IMR-90 (cell line): ENCODE data around the gene TCF7L1. TPM values are rescaled to one million over a fixed set of nuclear protein-coding genes. Genes with fewer than 3 reads are reported as not detected.

ENCODE experiments used
- ATAC-seq: fragments of 200-7000 bp; cut with Tn5 transposase; 2 replicates; pipeline ENCODE4 v1.9.1; 2020; ENCODE audit warnings: low read depth, mild to moderate bottlenecking, moderate library complexity
- BruUV-seq: library from RNA; stranded (reverse); fragments of 400-500 nt; replicated peaks from 2 replicates; lab custom pipeline; 2021; lab: Mats Ljungman, UMichigan
- CTCF ChIA-PET: fragments of 300-600 bp; formaldehyde crosslinking; extraction: SDS; loops from one replicate; lab custom pipeline; 2021; ENCODE audit warnings: antibody characterized with exemption; lab: Yijun Ruan, JAX
- POLR2A ChIA-PET: fragments of 300-600 bp; sonication (Branson Sonifier 250); formaldehyde crosslinking; loops from one replicate; lab custom pipeline; 2022; ENCODE audit warnings: antibody characterized with exemption; ENCODE audit not compliant: unreplicated experiment; lab: Charles Lee
- DNase-seq: peaks from one replicate; pipeline ENCODE4 v3.0.0; 2013
- H2AFZ ChIP-seq: replicated peaks from 2 replicates; pipeline ENCODE3; 2013; ENCODE audit warnings: low read length, mild to moderate bottlenecking; ENCODE audit not compliant: poor library complexity
- H2AK5ac ChIP-seq: 2 replicates; pipeline ENCODE4 v1.6.1; 2013; ENCODE audit warnings: low read depth, low read length, inconsistent platforms
- H2AK9ac ChIP-seq: replicated peaks from 2 replicates; pipeline ENCODE3; 2013; ENCODE audit warnings: mild to moderate bottlenecking, low read depth, low read length, moderate library complexity; ENCODE audit not compliant: poor library complexity
- H2BK120ac ChIP-seq: 2 replicates; pipeline ENCODE4 v1.6.1; 2013; ENCODE audit warnings: low read depth, low read length, inconsistent platforms
- H2BK15ac ChIP-seq: 3 replicates; pipeline ENCODE4 v1.6.1; 2013; ENCODE audit warnings: low read depth, low read length, inconsistent platforms
- H2BK20ac ChIP-seq: 2 replicates; pipeline ENCODE4 v1.6.1; 2013; ENCODE audit warnings: low read depth, mild to moderate bottlenecking, inconsistent platforms, low read length, moderate library complexity
- H2BK5ac ChIP-seq: 2 replicates; pipeline ENCODE4 v1.6.1; 2013; ENCODE audit warnings: mild to moderate bottlenecking, low read depth, low read length, inconsistent platforms; ENCODE audit not compliant: poor library complexity, severe bottlenecking
- H3K14ac ChIP-seq: replicated peaks from 2 replicates; pipeline ENCODE4 v1.6.1; 2013; ENCODE audit warnings: low read depth, low read length, inconsistent platforms
- H3K18ac ChIP-seq: 2 replicates; pipeline ENCODE4 v1.6.1; 2013; ENCODE audit warnings: low read depth, low read length, control low read depth
- H3K23ac ChIP-seq: 2 replicates; pipeline ENCODE4 v1.6.1; 2013; ENCODE audit warnings: low read depth, low read length, inconsistent platforms
- H3K27ac ChIP-seq: 2 replicates; pipeline ENCODE4 v1.5.1; 2013; ENCODE audit warnings: mild to moderate bottlenecking, control low read depth, low read length; ENCODE audit not compliant: insufficient read depth
- H3K27me3 ChIP-seq: 2 replicates; pipeline ENCODE4 v1.6.1; 2013; ENCODE audit warnings: low read length; ENCODE audit not compliant: control insufficient read depth, insufficient read depth
- H3K36me3 ChIP-seq: 2 replicates; pipeline ENCODE4 v1.6.1; 2013; ENCODE audit warnings: low read length, mixed read lengths; ENCODE audit not compliant: control insufficient read depth, insufficient read depth
- H3K4ac ChIP-seq: 2 replicates; pipeline ENCODE4 v1.6.1; 2013; ENCODE audit warnings: low read depth, low read length, inconsistent platforms
- H3K4me1 ChIP-seq: 2 replicates; pipeline ENCODE4 v1.6.1; 2013; ENCODE audit warnings: low read length, mixed read lengths; ENCODE audit not compliant: control insufficient read depth, insufficient read depth
- H3K4me2 ChIP-seq: 2 replicates; pipeline ENCODE4 v1.6.1; 2013; ENCODE audit warnings: low read depth, mild to moderate bottlenecking, control low read depth, low read length, moderate library complexity
- H3K4me3 ChIP-seq: 2 replicates; pipeline ENCODE4 v1.5.1; 2013; ENCODE audit warnings: low read depth, mild to moderate bottlenecking, control low read depth, low read length, moderate library complexity; ENCODE audit not compliant: insufficient read depth
- H3K56ac ChIP-seq: 2 replicates; pipeline ENCODE4 v1.6.1; 2013; ENCODE audit warnings: low read length, inconsistent platforms; ENCODE audit not compliant: insufficient read depth; ENCODE audit errors: extremely low read depth
- H3K79me1 ChIP-seq, 2 experiments: 2 replicates each; pipeline ENCODE4 v1.6.1; 2013; ENCODE audit warnings: low read length in 2 of 2, inconsistent platforms in 1 of 2, low read depth in 1 of 2
- H3K9ac ChIP-seq: 2 replicates; pipeline ENCODE4 v1.6.1; 2013; ENCODE audit warnings: low read depth, low read length, control low read depth
- H3K9me1 ChIP-seq: 2 replicates; pipeline ENCODE4 v1.6.1; 2013; ENCODE audit warnings: low read length, inconsistent platforms; ENCODE audit not compliant: insufficient read depth
- H3K9me3 ChIP-seq: 2 replicates; pipeline ENCODE4 v1.6.1; 2013; ENCODE audit warnings: low read length; ENCODE audit not compliant: control insufficient read depth, insufficient read depth
- H4K20me1 ChIP-seq: 2 replicates; pipeline ENCODE4 v1.6.1; 2013; ENCODE audit warnings: low read length, inconsistent platforms; ENCODE audit not compliant: insufficient read depth
- H4K5ac ChIP-seq: 2 replicates; pipeline ENCODE4 v1.6.1; 2013; ENCODE audit warnings: mild to moderate bottlenecking, low read depth, low read length, control low read depth
- H4K8ac ChIP-seq, 2 experiments: 2 replicates each; pipeline ENCODE4 v1.6.1; 2013; ENCODE audit warnings: low read depth in 2 of 2, low read length in 2 of 2, control low read depth in 1 of 2, inconsistent platforms in 1 of 2
- H4K91ac ChIP-seq: 2 replicates; pipeline ENCODE4 v1.6.1; 2013; ENCODE audit warnings: low read depth, low read length, inconsistent platforms; ENCODE audit not compliant: insufficient read depth
- BHLHE40 ChIP-seq: fragments of 150-350 bp; IDR thresholded peaks from 2 replicates; pipeline ENCODE4 v1.6.1; 2016; ENCODE audit warnings: mild to moderate bottlenecking, low read depth, low read length
- CTCF ChIP-seq: conservative IDR thresholded peaks from 2 replicates; pipeline ENCODE4 v1.5.1; 2012; ENCODE audit warnings: mild to moderate bottlenecking, low read depth, low read length, improper control_type of control experiment
- ELK1 ChIP-seq: fragments of 150-350 bp; IDR thresholded peaks from 2 replicates; pipeline ENCODE4 v1.6.1; 2016; ENCODE audit warnings: low read depth, mild to moderate bottlenecking, low read length, moderate library complexity, borderline replicate concordance
- FOS ChIP-seq: fragments of 150-350 bp; IDR thresholded peaks from 2 replicates; pipeline ENCODE4 v1.6.1; 2016; ENCODE audit warnings: low read depth, low read length
- MAFK ChIP-seq: IDR thresholded peaks from 2 replicates; pipeline ENCODE4 v1.6.1; 2012; ENCODE audit warnings: low read depth, low read length, improper control_type of control experiment
- MAZ ChIP-seq: IDR thresholded peaks from 2 replicates; pipeline ENCODE4 v1.6.1; 2012; ENCODE audit warnings: low read depth, mild to moderate bottlenecking, low read length, improper control_type of control experiment, moderate library complexity, borderline replicate concordance
- MXI1 ChIP-seq: IDR thresholded peaks from 2 replicates; pipeline ENCODE4 v1.6.1; 2012; ENCODE audit warnings: low read depth, mild to moderate bottlenecking, low read length, moderate library complexity, borderline replicate concordance
- NFE2L2 ChIP-seq: fragments of 150-350 bp; IDR thresholded peaks from 2 replicates; pipeline ENCODE4 v1.6.1; 2016; ENCODE audit warnings: low read depth, mild to moderate bottlenecking, low read length
- RAD21 ChIP-seq: IDR thresholded peaks from 2 replicates; pipeline ENCODE4 v1.6.1; 2012; ENCODE audit warnings: low read length, improper control_type of control experiment
- RCOR1 ChIP-seq: IDR thresholded peaks from 2 replicates; pipeline ENCODE4 v1.6.1; 2012; ENCODE audit warnings: mild to moderate bottlenecking, low read length, improper control_type of control experiment; ENCODE audit not compliant: insufficient replicate concordance
- RFX5 ChIP-seq: IDR thresholded peaks from 2 replicates; pipeline ENCODE4 v1.8.0; 2012; ENCODE audit warnings: low read depth, mild to moderate bottlenecking, low read length, moderate library complexity
- SMC3 ChIP-seq: fragments of 150-350 bp; IDR thresholded peaks from 2 replicates; pipeline ENCODE4 v1.6.1; 2016; ENCODE audit warnings: low read depth, mild to moderate bottlenecking, antibody characterized with exemption, low read length, moderate library complexity
- WGBS, 2 experiments: methylation state at CpG; one replicate each; pipeline versions ENCODE4 v1.1.5 to v1.1.7; 2013; ENCODE audit warnings: missing lambda C conversion rate in 2 of 2; ENCODE audit not compliant: insufficient read length in 1 of 2; ENCODE audit errors: extremely low coverage in 2 of 2; 5-methylcytosine and 5-hydroxymethylcytosine counted together
- dilution Hi-C: fragments of 300-500 bp; cut with HindIII; formaldehyde crosslinking; loops from one replicate; pipeline ENCODE4 v1.14.3; 2018; ENCODE audit warnings: low sequenced_read_pairs; ENCODE audit not compliant: unreplicated experiment
- in situ Hi-C: fragments of 300-500 bp; cut with MboI; formaldehyde crosslinking; loops from 3 replicates; pipeline ENCODE4 v1.14.3; 2019; ENCODE audit warnings: low sequenced_read_pairs, inconsistent platforms, mixed read lengths
- intact Hi-C: fragments of 100-400 bp; cut with micrococcal nuclease; formaldehyde crosslinking; loops from 2 replicates; pipeline ENCODE4 v1.10.0; 2022
- polyA plus RNA-seq, 3 experiments: library from polyadenylated mRNA; depleted of rRNA; stranded (reverse); fragments of >200 nt; gene quantifications; 2 replicates each; pipeline ENCODE4 v1.2.3, GENCODE V29; 2012; ENCODE audit warnings: low replicate concordance in 1 of 3
- total RNA-seq: library from RNA; depleted of rRNA; stranded (reverse); fragments of >200 nt; gene quantifications from 2 replicates; pipeline ENCODE4 v1.2.3, GENCODE V29; 2012
- TF ChIP-seq, protein P1 (sequence below): fragments of 150-350 bp; IDR thresholded peaks from 2 replicates; pipeline ENCODE4 v1.6.1; 2017; ENCODE audit warnings: mild to moderate bottlenecking, antibody characterized with exemption, low read length, low read depth

Gene TCF7L1
- total and polyA plus RNA-seq, 2 of the 4 experiments (the other 2 are of a cell fraction), result 0.72 to 11.1 TPM

DNA sequence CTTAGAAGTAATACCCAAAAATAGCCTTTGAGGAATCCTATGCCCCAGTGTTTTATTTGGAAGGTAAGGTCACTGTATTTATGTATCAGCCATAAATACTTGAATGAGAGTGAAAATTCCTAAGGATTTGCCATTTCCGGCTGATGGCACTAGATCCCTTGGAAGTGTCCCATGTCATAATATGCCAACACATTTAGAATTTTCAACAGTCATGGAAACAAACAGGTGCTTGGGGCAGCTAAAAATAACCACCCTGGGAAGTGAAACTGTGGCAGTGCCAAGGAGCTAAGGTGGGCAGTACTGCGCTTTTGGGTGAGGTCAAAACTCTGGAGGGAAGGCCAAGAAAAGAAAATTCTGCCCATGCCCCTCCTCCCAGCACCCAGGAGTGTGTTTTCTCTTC is 80.2 kb downstream of the TCF7L1 start:
- peaks cover 37 to 82% of the 10 kb centered on the region in 2 experiments for H3K79me1 ChIP-seq
- H3K14ac ChIP-seq, result no peak overlapping the region
- ChIA-PET CTCF (no interaction called here), POLR2A (no interaction called here)
- H3K27ac ChIP-seq, result no peak overlapping the region
- H3K4me3 ChIP-seq, result no peak overlapping the region
- H3K36me3 ChIP-seq, result peaks cover 3% of the 10 kb centered on the region
- no peak overlapping the region for H2AFZ ChIP-seq
- in situ Hi-C loops (no loop called here), intact Hi-C loops (no loop called here), dilution Hi-C loops (no loop called here)
- H4K5ac ChIP-seq, result no peak overlapping the region
- H2BK5ac ChIP-seq, result no peak overlapping the region
- H3K23ac ChIP-seq, result no peak overlapping the region
- DNase-seq (no peak), ATAC-seq (no peak)
- no peak overlapping the region for H4K91ac ChIP-seq
- no peak overlapping the region for H2BK120ac ChIP-seq
- H3K27me3 ChIP-seq, result no peaks in the 10 kb centered on the region
- peaks cover 22% of the 10 kb centered on the region for H3K4me1 ChIP-seq
- no CpG with 5 or more reads among the region's 2 CpGs for WGBS, 2 experiments
- peaks cover 28% of the 10 kb centered on the region for H3K9me1 ChIP-seq
- no TSS peak for BruUV-seq
- H3K56ac ChIP-seq, result no peak overlapping the region
- no peak overlapping the region for H2BK15ac ChIP-seq
- H3K4me2 ChIP-seq, result no peak overlapping the region
- no peak overlapping the region for H3K4ac ChIP-seq
- no peak overlapping the region for H2AK9ac ChIP-seq
- H3K9ac ChIP-seq, result no peak overlapping the region
- H4K20me1 ChIP-seq, result peaks cover 90% of the 10 kb centered on the region
- H2AK5ac ChIP-seq, result no peak overlapping the region
- TF ChIP-seq MAFK, result no peak
- TF ChIP-seq ELK1, result no peak
- TF ChIP-seq MAZ, result no peak
- TF ChIP-seq MXI1, result no peak
- TF ChIP-seq SMC3, result no peak
- TF ChIP-seq RFX5, result no peak
- TF ChIP-seq, protein P1, sequence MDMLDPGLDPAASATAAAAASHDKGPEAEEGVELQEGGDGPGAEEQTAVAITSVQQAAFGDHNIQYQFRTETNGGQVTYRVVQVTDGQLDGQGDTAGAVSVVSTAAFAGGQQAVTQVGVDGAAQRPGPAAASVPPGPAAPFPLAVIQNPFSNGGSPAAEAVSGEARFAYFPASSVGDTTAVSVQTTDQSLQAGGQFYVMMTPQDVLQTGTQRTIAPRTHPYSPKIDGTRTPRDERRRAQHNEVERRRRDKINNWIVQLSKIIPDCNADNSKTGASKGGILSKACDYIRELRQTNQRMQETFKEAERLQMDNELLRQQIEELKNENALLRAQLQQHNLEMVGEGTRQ, result no peak
- no peak for TF ChIP-seq RAD21
- no peak for TF ChIP-seq FOS
- TF ChIP-seq RCOR1, result no peak
- no peak for TF ChIP-seq BHLHE40
- TF ChIP-seq NFE2L2, result no peak
- no peak for TF ChIP-seq CTCF
- H2BK20ac ChIP-seq, result no peak overlapping the region
- no peak overlapping the region for H4K8ac ChIP-seq
- no peak overlapping the region for H3K18ac ChIP-seq
- no peaks in the 10 kb centered on the region for H3K9me3 ChIP-seq
